ENCODE results near the gene MYL7. TPM values are rescaled to one million over a fixed set of nuclear protein-coding genes. Genes with fewer than 3 reads are reported as not detected.

Gene MYL7
- total and polyA plus RNA-seq, 2 donors (not counting 3 experiments of a cell fraction or from before 2014, with no cell fraction given) = not detected

DNA sequence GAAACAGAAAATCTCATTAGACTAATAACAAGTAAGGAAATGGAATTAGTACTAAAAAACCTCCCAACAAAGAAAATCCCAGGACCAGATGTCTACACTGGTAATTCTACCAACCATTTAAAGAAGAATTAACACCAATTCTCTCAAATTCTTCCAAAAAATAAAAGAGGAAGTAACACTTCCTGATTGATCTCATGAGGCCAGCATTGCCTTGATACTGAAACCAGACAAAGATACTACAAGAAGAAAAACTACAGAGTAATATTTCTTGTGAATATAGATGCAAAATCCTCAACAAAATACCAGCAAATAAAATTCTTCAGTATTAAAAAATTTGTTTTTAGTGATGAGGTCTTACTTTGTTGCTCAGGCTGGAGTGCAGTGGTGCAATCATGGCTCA lies 26.8 kb upstream of the MYL7 start:
- Histone ChIP-seq H3K4me3 (replicated peaks in 1 of 3; ENCODE audit: insufficient read depth in 1 of 3, low read depth in 1 of 3, low read length in 3 of 3) (no peak overlapping the region), H3K4me1 (ENCODE audit: control insufficient read depth, extremely low read depth, insufficient read depth, low read length) (no peaks in the 10 kb centered on the region), H3K27ac (ENCODE audit: insufficient read depth, low read depth, low read length) (no peak overlapping the region), H3K9ac (replicated peaks; ENCODE audit: extremely low read depth, insufficient read depth, low read length) (no peak overlapping the region), H3K27me3 (ENCODE audit: control insufficient read depth in 2 of 2, insufficient read depth in 2 of 2, low read length in 2 of 2) (peaks cover 16 to 28% of the 10 kb centered on the region in 2 experiments), H2AFZ (ENCODE audit: low read depth, low read length) (no peak overlapping the region), H3K36me3 (ENCODE audit: control insufficient read depth in 2 of 2, extremely low read depth in 1 of 2, insufficient read depth in 2 of 2, low read length in 2 of 2) (no peaks in the 10 kb centered on the region), H3K9me1 (replicated peaks; ENCODE audit: control insufficient read depth, extremely low read depth, insufficient read depth, low read length) (no peaks in the 10 kb centered on the region), H3K79me2 (ENCODE audit: control insufficient read depth, insufficient read depth, low read length) (no peaks in the 10 kb centered on the region), H4K20me1 (replicated peaks; ENCODE audit: control insufficient read depth, extremely low read depth, insufficient read depth, low read length) (no peaks in the 10 kb centered on the region), H3K9me3 (replicated peaks; ENCODE audit: control insufficient read depth, insufficient read depth, low read length) (no peaks in the 10 kb centered on the region), H3K4me2 (ENCODE audit: insufficient read depth, low read length) (no peak overlapping the region)
- TF ChIP-seq MYC (IDR thresholded peaks at IDR 0.05; ENCODE audit: low read depth, low read length) (no peak), JUN (IDR thresholded peaks at IDR 0.05; ENCODE audit: borderline replicate concordance, insufficient read depth, insufficient read length, low read depth) (no peak), GATA2 (IDR thresholded peaks at IDR 0.05; ENCODE audit: insufficient read depth, insufficient read length, low read depth, low read length) (no peak), POLR2A (IDR thresholded peaks at IDR 0.05; ENCODE audit: low read depth, low read length) (no peak), POLR2AphosphoS5 (IDR thresholded peaks at IDR 0.05; ENCODE audit: insufficient read depth, low read depth, low read length) (no peak), EZH2 (IDR thresholded peaks at IDR 0.05; ENCODE audit: borderline replicate concordance, low read depth, low read length, severe bottlenecking) (no peak), FOS (IDR thresholded peaks at IDR 0.05; ENCODE audit: borderline replicate concordance, insufficient read depth, low read length) (no peak), MAX (IDR thresholded peaks at IDR 0.05; ENCODE audit: insufficient read depth, insufficient read length) (no peak)
- TF ChIP-seq, protein P1, sequence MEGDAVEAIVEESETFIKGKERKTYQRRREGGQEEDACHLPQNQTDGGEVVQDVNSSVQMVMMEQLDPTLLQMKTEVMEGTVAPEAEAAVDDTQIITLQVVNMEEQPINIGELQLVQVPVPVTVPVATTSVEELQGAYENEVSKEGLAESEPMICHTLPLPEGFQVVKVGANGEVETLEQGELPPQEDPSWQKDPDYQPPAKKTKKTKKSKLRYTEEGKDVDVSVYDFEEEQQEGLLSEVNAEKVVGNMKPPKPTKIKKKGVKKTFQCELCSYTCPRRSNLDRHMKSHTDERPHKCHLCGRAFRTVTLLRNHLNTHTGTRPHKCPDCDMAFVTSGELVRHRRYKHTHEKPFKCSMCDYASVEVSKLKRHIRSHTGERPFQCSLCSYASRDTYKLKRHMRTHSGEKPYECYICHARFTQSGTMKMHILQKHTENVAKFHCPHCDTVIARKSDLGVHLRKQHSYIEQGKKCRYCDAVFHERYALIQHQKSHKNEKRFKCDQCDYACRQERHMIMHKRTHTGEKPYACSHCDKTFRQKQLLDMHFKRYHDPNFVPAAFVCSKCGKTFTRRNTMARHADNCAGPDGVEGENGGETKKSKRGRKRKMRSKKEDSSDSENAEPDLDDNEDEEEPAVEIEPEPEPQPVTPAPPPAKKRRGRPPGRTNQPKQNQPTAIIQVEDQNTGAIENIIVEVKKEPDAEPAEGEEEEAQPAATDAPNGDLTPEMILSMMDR (IDR thresholded peaks at IDR 0.05; ENCODE audit: extremely low read depth in 1 of 2, insufficient read depth in 1 of 2, low read depth in 1 of 2, low read length in 2 of 2) = no peak
- no TSS peak for BruUV-seq (replicated peaks)
- intact Hi-C loops (cut with micrococcal nuclease) = no loop called here
- CTCF ChIA-PET = interaction anchor here (0.9 kb wide), 1 partner anchor 28 kb away, joined by 4 read pairs; no protein-coding TSS in a partner anchor
- DNase-seq (ENCODE audit: low read depth, low spot score) (no peak), FAIRE-seq (no peak)
- dilution Hi-C loops (cut with MboI; ENCODE audit: extremely low pct_ligation_motif_present, low sequenced_read_pairs) = no loop called here
- POLR2A ChIA-PET = interaction anchor here (0.7 kb wide), 1 partner anchor 414 kb away, joined by 3 read pairs; the partner anchor contains the start of gene TMED4

Measured in endothelial cell of umbilical vein (primary cell).